ENCODE results near the gene OSBP2.

OSBP2 gene

GRCh38 chr22:30856741-30857502 is 162.2 kb downstream of the OSBP2 start:
- no peak for DNase-seq

- DNase-seq = no peak
Observed at GRCh38 chr22:30857791-30858190, 163.1 kb downstream of the OSBP2 start.

- DNase-seq = no peak
Observed at GRCh38 chr22:30858976-30859713, 164.5 kb downstream of the OSBP2 start.

- DNase-seq = no peak
Observed at GRCh38 chr22:30859714-30860095, 165.0 kb downstream of the OSBP2 start.

GRCh38 chr22:30860176-30861105 is 165.8 kb downstream of the OSBP2 start:
- no peak for DNase-seq

GRCh38 chr22:30861131-30861530 is 166.5 kb downstream of the OSBP2 start:
- DNase-seq = no peak

- DNase-seq = no peak
Observed at GRCh38 chr22:30861688-30862552, 167.2 kb downstream of the OSBP2 start.

GRCh38 chr22:30863081-30863833 is 168.6 kb downstream of the OSBP2 start:
- DNase-seq = no peak

- DNase-seq = no peak
Observed at GRCh38 chr22:30864441-30865420, 170.1 kb downstream of the OSBP2 start.

- DNase-seq = no peak
Observed at GRCh38 chr22:30865656-30866055, 171.0 kb downstream of the OSBP2 start.

GRCh38 chr22:30866216-30866615 is 171.5 kb downstream of the OSBP2 start:
- no peak for DNase-seq

GRCh38 chr22:30866811-30867271 is 172.2 kb downstream of the OSBP2 start:
- DNase-seq = no peak

- DNase-seq = no peak
Observed at GRCh38 chr22:30867746-30868662, 173.3 kb downstream of the OSBP2 start.

GRCh38 chr22:30868663-30869385 is 174.2 kb downstream of the OSBP2 start:
- peak; percentile 50 for DNase-seq

- DNase-seq = no peak
Observed at GRCh38 chr22:30869667-30870395, 175.2 kb downstream of the OSBP2 start.

- no peak for DNase-seq
Observed at GRCh38 chr22:30870451-30871345, 176.0 kb downstream of the OSBP2 start.
